Measurements from ENCODE around the gene ADGRD2.

ADGRD2 gene

DNA sequence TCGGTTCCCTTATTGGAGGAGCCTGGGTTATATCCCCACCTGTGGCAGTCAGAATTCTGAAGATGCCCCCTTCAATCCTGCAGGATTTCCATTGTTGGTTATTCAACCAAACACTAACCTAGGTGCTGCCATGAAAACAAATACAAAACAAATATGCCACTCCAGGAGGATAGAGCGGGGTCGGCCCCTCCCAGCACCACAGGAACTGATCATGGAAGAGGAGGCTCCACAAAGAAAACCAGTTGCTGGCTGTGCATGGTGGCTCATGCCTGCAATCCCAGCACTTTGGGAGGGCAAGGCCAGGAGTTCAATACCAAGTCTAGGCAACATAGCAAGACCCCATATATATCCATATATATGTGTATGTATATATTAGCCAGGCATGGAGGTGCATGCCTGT is 13.2 kb upstream of the ADGRD2 start:
- no peak for DNase-seq (ENCODE audit: extremely low read depth in 1 of 2, low read depth in 1 of 2)

DNA sequence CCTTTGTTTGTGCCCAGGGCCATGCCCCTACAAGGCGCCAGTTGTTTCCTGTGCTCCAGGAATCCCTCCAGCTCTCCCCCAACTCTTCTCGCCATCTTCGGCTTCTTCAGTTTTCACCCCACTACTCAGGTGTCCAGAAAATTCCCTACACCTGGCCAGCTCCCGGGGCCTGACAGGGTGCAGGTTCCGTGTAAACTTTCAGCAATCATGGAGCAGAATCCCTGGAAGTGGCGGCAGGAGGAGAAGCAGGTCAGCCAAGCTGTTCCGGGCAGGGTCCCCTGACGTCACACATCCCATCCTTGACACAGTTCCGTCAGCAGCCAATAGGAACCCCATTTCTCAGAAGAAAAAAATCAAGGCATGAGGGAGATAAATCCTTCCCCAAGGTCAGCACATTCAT is 12.2 kb upstream of the ADGRD2 start:
- no peak for DNase-seq (ENCODE audit: extremely low read depth in 1 of 2, low read depth in 1 of 2)

- no peak for DNase-seq (ENCODE audit: extremely low read depth in 1 of 2, low read depth in 1 of 2)
Measured at GRCh38 chr9:124439086-124439485, 11.2 kb upstream of the ADGRD2 start.

- DNase-seq (ENCODE audit: extremely low read depth in 1 of 2, low read depth in 1 of 2): no peak
Measured at GRCh38 chr9:124439686-124440243, 10.5 kb upstream of the ADGRD2 start.

- no peak for DNase-seq (ENCODE audit: extremely low read depth in 1 of 2, low read depth in 1 of 2)
Measured at GRCh38 chr9:124440786-124441185, 9.5 kb upstream of the ADGRD2 start.

- DNase-seq (ENCODE audit: extremely low read depth in 1 of 2, low read depth in 1 of 2): no peak
Measured at GRCh38 chr9:124441291-124441690, 9.0 kb upstream of the ADGRD2 start.

- no peak for DNase-seq (ENCODE audit: extremely low read depth in 1 of 2, low read depth in 1 of 2)
Measured at GRCh38 chr9:124442379-124442778, 7.9 kb upstream of the ADGRD2 start.

DNA sequence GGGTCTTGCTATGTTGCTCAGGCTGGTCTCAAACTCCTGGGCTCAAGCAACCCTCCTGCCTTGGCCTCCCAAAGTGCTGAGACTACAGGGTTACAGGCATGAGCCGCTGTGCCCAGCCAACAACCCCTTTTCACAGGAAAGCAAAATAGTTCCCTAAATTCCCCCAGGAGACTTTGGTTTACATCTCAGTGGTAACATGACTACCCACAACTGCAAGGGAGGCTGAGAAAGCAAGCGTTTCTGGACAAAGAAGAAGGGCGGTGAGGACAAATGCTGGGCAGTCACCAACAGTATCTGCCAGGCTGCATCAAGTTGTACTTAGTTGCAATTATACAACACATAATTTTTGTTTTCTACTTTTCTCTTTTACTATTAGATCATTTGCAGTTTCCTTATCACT is 7.4 kb upstream of the ADGRD2 start:
- DNase-seq (ENCODE audit: extremely low read depth in 1 of 2, low read depth in 1 of 2): no peak

DNA sequence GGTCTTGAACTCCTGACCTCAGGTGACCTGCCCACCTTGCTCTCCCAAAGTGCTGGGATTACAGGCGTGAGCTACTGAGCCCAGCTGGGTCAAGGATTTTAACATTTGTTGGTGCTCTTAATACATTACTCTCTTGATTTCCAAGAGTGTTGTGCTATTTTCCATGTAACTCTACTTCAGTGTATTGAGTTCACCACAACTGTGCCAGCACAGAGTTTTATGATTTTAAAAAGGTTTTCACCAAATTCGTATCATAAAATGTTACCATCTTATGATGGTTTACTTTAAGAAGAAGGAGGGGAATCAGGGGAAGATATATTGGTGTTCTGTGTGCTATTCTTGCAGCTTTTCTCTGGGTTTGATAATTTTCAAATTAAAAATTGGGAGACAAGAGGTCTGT is 6.6 kb upstream of the ADGRD2 start:
- DNase-seq (ENCODE audit: extremely low read depth in 1 of 2, low read depth in 1 of 2): no peak

DNA sequence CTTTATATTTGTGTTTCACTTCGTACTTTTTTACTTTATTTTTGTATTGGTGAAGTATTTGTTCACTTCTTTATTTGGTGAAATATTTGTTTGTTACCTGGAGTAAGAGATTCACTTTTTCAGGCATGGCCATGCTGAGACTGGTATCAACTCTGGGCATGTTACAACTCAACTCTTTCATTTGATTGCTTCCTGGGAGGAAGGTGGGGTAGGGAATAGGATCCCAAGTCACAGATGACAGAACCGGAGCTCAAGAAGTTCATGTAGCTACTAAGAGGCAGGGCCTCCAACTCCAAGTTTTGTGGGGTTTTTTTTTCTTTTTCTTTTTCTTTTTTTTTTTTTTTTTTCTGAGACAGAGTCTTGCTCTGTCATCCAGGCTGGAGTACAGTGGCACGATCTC is 6.1 kb upstream of the ADGRD2 start:
- no peak for DNase-seq (ENCODE audit: extremely low read depth in 1 of 2, low read depth in 1 of 2)

DNA sequence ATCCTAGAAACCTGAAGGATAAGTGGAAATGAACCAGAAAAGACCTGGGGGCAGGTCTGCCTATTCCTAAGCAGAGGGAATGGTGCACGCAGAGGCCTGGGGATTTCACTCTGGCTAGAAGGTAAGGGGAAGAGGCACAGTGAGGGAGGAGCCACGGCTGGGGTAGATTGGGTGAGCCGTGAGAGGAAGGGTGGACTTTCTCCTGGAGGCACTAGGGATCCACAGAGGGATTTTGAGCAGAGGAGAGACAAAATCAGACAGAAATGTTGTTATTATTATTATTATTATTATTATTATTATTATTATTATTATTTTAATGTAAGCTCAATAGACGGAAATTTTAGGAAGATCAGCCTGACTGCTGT is 3.0 kb upstream of the ADGRD2 start:
- DNase-seq (ENCODE audit: extremely low read depth in 1 of 2, low read depth in 1 of 2): no peak

- no peak for DNase-seq (ENCODE audit: extremely low read depth in 1 of 2, low read depth in 1 of 2)
Measured at GRCh38 chr9:124448019-124448418, 2.2 kb upstream of the ADGRD2 start.

DNA sequence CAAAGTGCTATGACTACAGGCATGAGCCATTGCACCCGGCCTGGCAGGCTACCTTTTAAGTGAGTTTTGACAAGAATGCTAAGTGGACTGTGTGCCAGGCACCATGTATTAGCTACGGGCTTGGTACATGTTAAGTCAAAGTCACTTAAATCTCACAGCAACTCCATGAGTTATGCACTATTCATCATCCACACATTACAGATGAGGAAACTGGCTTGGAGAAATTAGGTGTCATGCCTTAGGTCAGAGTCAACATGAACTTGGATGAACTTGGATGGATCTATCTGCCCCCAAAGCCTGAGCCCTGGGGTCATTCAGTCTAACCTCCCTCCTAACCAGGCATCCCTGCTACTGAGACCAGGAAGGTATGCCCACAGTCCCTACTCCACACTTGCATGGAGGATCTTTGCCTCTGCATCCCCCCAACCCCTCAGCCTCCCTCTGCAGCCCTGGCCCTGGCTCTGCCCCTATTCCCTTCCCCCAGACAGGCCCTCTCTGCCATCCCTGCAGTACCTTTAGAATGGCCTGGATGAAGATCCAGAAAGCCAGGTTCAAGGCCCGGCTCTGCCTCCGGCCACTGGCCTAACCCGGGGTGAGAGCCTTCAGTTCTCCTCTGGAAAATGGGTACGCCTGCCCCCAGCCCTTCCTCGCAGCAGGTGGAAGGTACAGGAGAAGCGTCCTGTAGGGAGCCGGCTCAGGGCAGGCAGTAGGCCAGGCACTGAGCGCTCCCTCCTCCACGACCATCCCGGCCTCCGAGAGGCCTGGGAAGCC is 685 bp upstream of the ADGRD2 start:
- DNase-seq (ENCODE audit: extremely low read depth in 1 of 2, low read depth in 1 of 2): no peak

- no peak for DNase-seq (ENCODE audit: extremely low read depth in 1 of 2, low read depth in 1 of 2)
Measured at GRCh38 chr9:124450931-124451661, 845 bp downstream of the ADGRD2 start.

DNA sequence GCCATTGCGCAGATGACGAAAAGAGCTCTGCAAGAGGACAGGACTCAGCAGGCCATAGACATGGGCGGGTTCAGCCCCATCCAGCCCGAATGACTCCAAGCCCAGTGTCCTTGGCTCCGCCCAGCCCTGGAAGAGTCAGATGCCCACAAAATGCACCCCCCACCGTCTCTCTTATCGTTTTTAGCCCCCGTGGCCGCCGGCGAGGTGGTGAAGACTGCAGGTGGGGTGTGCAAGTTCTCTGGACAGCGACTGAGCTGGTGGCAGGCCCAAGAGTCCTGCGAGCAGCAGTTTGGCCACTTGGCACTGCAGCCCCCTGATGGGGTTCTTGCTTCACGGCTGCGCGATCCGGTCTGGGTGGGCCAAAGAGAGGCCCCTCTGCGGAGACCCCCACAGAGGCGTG is 2.1 kb downstream of the ADGRD2 start:
- no peak for DNase-seq (ENCODE audit: extremely low read depth in 1 of 2, low read depth in 1 of 2)

DNA sequence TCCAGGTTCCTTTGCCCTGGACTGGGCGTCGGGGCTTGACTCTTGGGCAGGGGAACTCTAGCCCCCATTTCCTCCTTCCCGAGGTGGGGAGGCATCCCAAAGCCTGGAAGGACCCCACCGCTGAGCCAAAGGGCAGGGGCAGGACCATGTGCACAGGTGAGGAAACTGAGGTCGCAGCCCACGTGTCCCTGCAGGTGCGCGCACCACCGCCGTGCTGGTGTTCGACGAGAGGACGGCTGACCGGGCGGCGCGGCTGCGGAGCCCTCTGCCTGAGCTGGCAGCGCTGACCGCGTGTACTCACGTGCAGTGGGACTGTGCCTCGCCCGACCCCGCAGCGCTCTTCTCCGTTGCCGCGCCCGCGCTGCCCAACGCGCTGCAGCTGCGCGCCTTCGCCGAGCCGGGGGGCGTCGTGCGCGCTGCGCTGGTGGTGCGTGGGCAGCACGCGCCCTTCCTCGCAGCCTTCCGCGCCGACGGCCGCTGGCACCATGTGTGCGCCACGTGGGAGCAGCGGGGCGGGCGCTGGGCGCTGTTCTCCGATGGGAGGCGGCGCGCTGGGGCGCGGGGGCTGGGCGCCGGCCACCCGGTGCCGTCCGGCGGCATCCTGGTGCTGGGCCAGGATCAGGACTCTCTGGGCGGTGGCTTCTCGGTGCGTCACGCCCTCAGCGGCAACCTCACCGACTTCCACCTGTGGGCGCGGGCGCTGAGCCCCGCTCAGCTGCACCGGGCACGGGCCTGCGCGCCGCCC is 2.8 kb downstream of the ADGRD2 start:
- no peak for DNase-seq (ENCODE audit: extremely low read depth in 1 of 2, low read depth in 1 of 2)

DNA sequence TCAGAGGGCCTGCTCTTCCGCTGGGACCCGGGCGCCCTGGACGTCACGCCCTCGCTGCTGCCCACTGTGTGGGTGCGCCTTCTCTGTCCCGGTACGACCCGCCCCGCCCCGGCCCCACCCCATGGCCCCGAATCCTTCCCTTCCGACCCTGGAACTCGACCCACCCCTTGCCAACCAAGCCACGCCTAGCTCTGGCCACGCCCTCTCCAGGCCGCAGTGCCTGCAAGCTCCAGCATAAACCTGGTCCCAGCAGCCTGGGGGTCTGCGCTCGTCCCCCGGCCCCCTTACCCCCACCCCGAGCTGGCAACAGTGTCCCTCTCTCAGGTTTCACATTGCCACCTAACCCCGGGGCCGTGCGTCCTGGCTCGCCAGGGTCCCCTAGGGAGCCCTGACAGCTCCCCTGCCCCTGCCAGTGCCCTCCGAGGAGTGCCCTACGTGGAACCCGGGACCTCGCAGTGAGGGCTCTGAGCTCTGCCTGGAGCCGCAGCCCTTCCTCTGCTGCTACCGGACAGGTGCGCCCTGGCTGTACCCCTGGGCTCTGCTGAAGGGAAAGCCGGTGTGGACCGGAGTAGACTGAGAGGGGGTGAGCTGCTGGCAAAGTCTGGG is 3.4 kb downstream of the ADGRD2 start:
- DNase-seq (ENCODE audit: extremely low read depth in 1 of 2, low read depth in 1 of 2): no peak

- no peak for DNase-seq (ENCODE audit: extremely low read depth in 1 of 2, low read depth in 1 of 2)
Measured at GRCh38 chr9:124454296-124454695, 4.0 kb downstream of the ADGRD2 start.

DNA sequence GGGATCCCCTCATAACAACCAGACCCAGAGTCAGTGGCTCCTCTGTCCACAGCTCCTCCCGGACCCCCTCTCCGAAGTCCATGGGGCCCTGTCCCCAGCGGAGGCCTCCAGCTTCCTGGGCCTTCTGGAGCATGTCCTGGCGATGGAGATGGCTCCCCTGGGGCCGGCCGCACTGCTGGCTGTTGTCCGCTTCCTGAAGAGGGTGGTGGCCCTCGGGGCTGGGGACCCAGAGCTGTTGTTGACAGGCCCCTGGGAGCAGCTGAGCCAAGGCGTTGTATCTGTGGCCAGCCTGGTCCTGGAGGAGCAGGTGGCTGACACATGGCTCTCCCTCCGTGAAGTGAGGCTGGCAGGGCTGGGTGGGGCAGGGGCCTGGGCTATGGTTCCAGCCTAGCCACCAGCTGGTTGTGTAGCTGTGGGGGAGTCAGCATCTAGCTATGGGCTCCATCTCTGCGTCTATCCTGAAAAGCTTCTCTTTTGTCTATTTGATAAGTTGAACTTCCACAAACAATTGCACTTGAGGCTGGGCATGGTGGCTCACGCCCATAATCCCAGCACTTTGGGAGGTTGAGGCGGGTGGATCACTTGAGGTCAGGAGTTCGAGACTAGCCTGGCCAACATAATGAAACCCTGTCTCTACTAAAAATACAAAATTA is 4.7 kb downstream of the ADGRD2 start:
- no peak for DNase-seq (ENCODE audit: extremely low read depth in 1 of 2, low read depth in 1 of 2)

- DNase-seq (ENCODE audit: extremely low read depth in 1 of 2, low read depth in 1 of 2): no peak
Measured at GRCh38 chr9:124455820-124456219, 5.6 kb downstream of the ADGRD2 start.
